MM.1S (cell line): ENCODE measurements around the gene MAN1C1.

Experiments used
- DNase-seq: peaks from one replicate; pipeline ENCODE4 v3.0.0-alpha.2; 2015
- H2AFZ ChIP-seq: fragments of 300-600 bp; sonication (generic); 2 replicates; pipeline ENCODE4 v1.6.0; 2016; ENCODE audit warnings: antibody characterized with exemption, low read length
- H3F3A ChIP-seq: fragments of 300-600 bp; sonication (generic); 2 replicates; pipeline ENCODE4 v1.6.1; 2016; ENCODE audit warnings: mild to moderate bottlenecking, antibody characterized with exemption, low read length, moderate library complexity, mixed read lengths; ENCODE audit not compliant: insufficient read depth
- H3K27ac ChIP-seq: fragments of 300-600 bp; sonication (generic); 2 replicates; pipeline ENCODE4 v1.5.1; 2016; ENCODE audit warnings: mild to moderate bottlenecking, low read length
- H3K27me3 ChIP-seq: fragments of 300-600 bp; sonication (generic); replicated peaks from 2 replicates; pipeline ENCODE4 v1.6.0; 2016; ENCODE audit warnings: low read length; ENCODE audit not compliant: insufficient read depth
- H3K36me3 ChIP-seq: fragments of 300-600 bp; sonication (generic); replicated peaks from 2 replicates; pipeline ENCODE4 v1.6.1; 2016; ENCODE audit warnings: mild to moderate bottlenecking, low read length, mixed read lengths; ENCODE audit not compliant: insufficient read depth
- H3K4me1 ChIP-seq: fragments of 300-600 bp; sonication (generic); 2 replicates; pipeline ENCODE4 v1.6.1; 2016; ENCODE audit warnings: low read length, mixed read lengths
- H3K4me2 ChIP-seq: fragments of 300-600 bp; sonication (generic); 2 replicates; pipeline ENCODE4 v1.6.0; 2016; ENCODE audit warnings: low read depth, low read length
- H3K4me3 ChIP-seq: fragments of 300-600 bp; sonication (generic); 2 replicates; pipeline ENCODE4 v1.5.1; 2016; ENCODE audit warnings: low read length, mixed read lengths
- H3K79me2 ChIP-seq: fragments of 300-600 bp; sonication (generic); 2 replicates; pipeline ENCODE4 v1.6.1; 2016; ENCODE audit warnings: mixed run types, low read length, mixed read lengths
- H3K9ac ChIP-seq: fragments of 300-600 bp; sonication (generic); 2 replicates; pipeline ENCODE4 v1.6.1; 2016; ENCODE audit warnings: low read length, mixed read lengths
- H3K9me2 ChIP-seq: fragments of 300-600 bp; sonication (generic); replicated peaks from 2 replicates; pipeline ENCODE4 v1.6.1; 2016; ENCODE audit warnings: mild to moderate bottlenecking, low read length, mixed read lengths; ENCODE audit not compliant: insufficient read depth
- H3K9me3 ChIP-seq: fragments of 300-600 bp; sonication (generic); replicated peaks from 2 replicates; pipeline ENCODE4 v1.6.1; 2016; ENCODE audit warnings: mild to moderate bottlenecking, low read length, mixed read lengths; ENCODE audit not compliant: insufficient read depth
- H4K20me1 ChIP-seq: fragments of 300-600 bp; sonication (generic); 2 replicates; pipeline ENCODE4 v1.6.1; 2016; ENCODE audit warnings: mild to moderate bottlenecking, low read length, moderate library complexity, mixed read lengths; ENCODE audit not compliant: insufficient read depth
- CTCF ChIP-seq: fragments of 300-600 bp; sonication (generic); IDR thresholded peaks from 2 replicates; pipeline ENCODE4 v1.5.1; 2016; ENCODE audit warnings: antibody characterized with exemption, low read length, mixed read lengths
- EZH2 ChIP-seq: fragments of 300-600 bp; sonication (generic); optimal IDR thresholded peaks from 2 replicates; pipeline ENCODE3; 2017; ENCODE audit warnings: low read depth, mild to moderate bottlenecking, antibody characterized with exemption, low read length, mixed read lengths
- EZH2phosphoT487 ChIP-seq: fragments of 300-600 bp; sonication (generic); IDR thresholded peaks from 2 replicates; pipeline ENCODE4 v1.6.1; 2018; ENCODE audit warnings: antibody characterized with exemption, low read length

Gene MAN1C1

GRCh38 chr1:25647106-25647505, 30.5 kb downstream of the MAN1C1 start:
- peaks cover 23% of the 10 kb centered on the region for H3K79me2 ChIP-seq
- no peak for DNase-seq

GRCh38 chr1:25647863-25648262, 31.3 kb downstream of the MAN1C1 start:
- Histone ChIP-seq H3K27ac (no peak overlapping the region), H3K27me3 (no peaks in the 10 kb centered on the region), H3K4me3 (no peak overlapping the region), H2AFZ (no peak overlapping the region), H4K20me1 (no peaks in the 10 kb centered on the region), H3K9me2 (no peaks in the 10 kb centered on the region), H3K79me2 (peaks cover 23% of the 10 kb centered on the region), H3K9ac (no peak overlapping the region), H3F3A (peaks cover 5% of the 10 kb centered on the region), H3K4me1 (peaks cover 5% of the 10 kb centered on the region), H3K36me3 (no peaks in the 10 kb centered on the region), H3K4me2 (no peak overlapping the region), H3K9me3 (no peaks in the 10 kb centered on the region)
- no peak for DNase-seq
- no peak for TF ChIP-seq EZH2phosphoT487
- TF ChIP-seq CTCF, result no peak
- no peak for TF ChIP-seq EZH2

More at GRCh38 chr1:25647106-25647505, 30.5 kb downstream of the MAN1C1 start:
- TF ChIP-seq EZH2phosphoT487 (no peak), CTCF (no peak), EZH2 (no peak)
- Histone ChIP-seq H3K4me1 (peaks cover 8% of the 10 kb centered on the region), H3K27me3 (no peaks in the 10 kb centered on the region), H3F3A (peaks cover 13% of the 10 kb centered on the region), H3K36me3 (no peaks in the 10 kb centered on the region), H3K27ac (no peak overlapping the region), H2AFZ (no peak overlapping the region), H3K4me3 (no peak overlapping the region), H3K4me2 (no peak overlapping the region), H3K9me2 (no peaks in the 10 kb centered on the region), H3K9me3 (no peaks in the 10 kb centered on the region), H3K9ac (no peak overlapping the region), H4K20me1 (no peaks in the 10 kb centered on the region)

GRCh38 chr1:25648681-25649440, 32.3 kb downstream of the MAN1C1 start:
- TF ChIP-seq CTCF (no peak), EZH2 (no peak), EZH2phosphoT487 (no peak)
- Histone ChIP-seq H3K27me3 (no peaks in the 10 kb centered on the region), H3K27ac (no peak overlapping the region)

More at GRCh38 chr1:25648681-25649440, 32.3 kb downstream of the MAN1C1 start:
- Histone ChIP-seq H4K20me1 (no peaks in the 10 kb centered on the region), H3K9me2 (no peaks in the 10 kb centered on the region), H3K36me3 (no peaks in the 10 kb centered on the region), H3K79me2 (peaks cover 20% of the 10 kb centered on the region), H3K9ac (no peak overlapping the region), H3K4me1 (peaks cover 2% of the 10 kb centered on the region), H2AFZ (no peak overlapping the region), H3K4me3 (no peak overlapping the region), H3K9me3 (no peaks in the 10 kb centered on the region), H3F3A (no peaks in the 10 kb centered on the region), H3K4me2 (no peak overlapping the region)
- no peak for DNase-seq
